ENCODE results near the gene FIGN. TPM values are rescaled to one million over a fixed set of nuclear protein-coding genes. Genes with fewer than 3 reads are reported as not detected.

Gene FIGN
- total RNA-seq, 1 experiment from 2014 or later: 14.6 TPM

DNA sequence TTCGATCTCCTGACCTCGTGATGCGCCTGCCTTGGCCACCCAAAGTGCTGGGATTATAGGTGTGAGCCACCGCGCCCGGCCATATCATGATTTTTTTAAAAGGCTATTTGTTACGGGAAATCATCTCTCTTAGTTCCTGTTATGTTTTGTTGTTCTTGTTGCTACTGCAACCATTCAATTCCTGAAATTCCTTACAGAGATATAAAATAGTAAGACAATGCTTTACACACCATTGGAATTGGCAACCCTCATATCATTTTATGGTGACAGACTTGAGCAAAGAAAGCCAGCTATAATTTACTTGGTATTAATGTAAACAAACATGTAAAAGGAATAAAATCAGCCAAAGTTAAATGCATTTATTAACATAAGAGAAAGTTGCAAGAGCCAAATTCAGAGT, 163.0 kb downstream of the FIGN start:
- Histone ChIP-seq H3K27me3 (ENCODE audit: insufficient read depth, low read length) (no peaks in the 10 kb centered on the region), H3K9me3 (ENCODE audit: control insufficient read depth, low read depth, low read length) (no peaks in the 10 kb centered on the region), H3K9ac (ENCODE audit: extremely low read depth, insufficient read length, low read length) (no peak overlapping the region), H2BK20ac (ENCODE audit: low read depth, low read length, poor library complexity, severe bottlenecking) (no peak overlapping the region), H4K91ac (ENCODE audit: insufficient read length, low read depth, low read length) (no peak overlapping the region), H3T11ph (ENCODE audit: low read length) (no peak overlapping the region), H3K79me2 (ENCODE audit: insufficient read depth, low read length) (no peaks in the 10 kb centered on the region), H3K18ac (ENCODE audit: insufficient read length, low read depth, low read length) (no peak overlapping the region), H2BK12ac (ENCODE audit: insufficient read length, low read depth, low read length) (no peak overlapping the region), H2BK120ac (ENCODE audit: low read depth, low read length, poor library complexity, severe bottlenecking) (no peak overlapping the region), H4K8ac (replicated peaks; ENCODE audit: insufficient read length, low read depth, low read length) (no peak overlapping the region), H3K27ac (ENCODE audit: insufficient read length, low read depth, low read length) (no peak overlapping the region), H3K23me2 (ENCODE audit: insufficient read length, low read depth, low read length, poor library complexity, severe bottlenecking) (no peaks in the 10 kb centered on the region), H4K5ac (ENCODE audit: insufficient read length, low read depth, low read length) (no peak overlapping the region), H2BK15ac (ENCODE audit: low read depth, low read length) (no peak overlapping the region), H3K14ac (ENCODE audit: insufficient read depth, low read length) (no peak overlapping the region), H3K4ac (ENCODE audit: low read depth, low read length) (no peak overlapping the region), H3K56ac (ENCODE audit: insufficient read length, low read depth, low read length) (no peak overlapping the region), H3K79me1 (ENCODE audit: insufficient read depth, low read depth, low read length, poor library complexity, severe bottlenecking) (no peaks in the 10 kb centered on the region), H2AFZ (ENCODE audit: low read length) (no peak overlapping the region), H3K4me1 (ENCODE audit: insufficient read depth, low read length) (no peaks in the 10 kb centered on the region), H2BK5ac (ENCODE audit: insufficient read length, low read length) (no peak overlapping the region), H3K4me2 (ENCODE audit: insufficient read depth, insufficient read length, low read length) (no peak overlapping the region), H3K23ac (ENCODE audit: insufficient read length, low read depth, low read length) (no peak overlapping the region), H2AK5ac (ENCODE audit: insufficient read length, low read length) (no peak overlapping the region), H4K20me1 (ENCODE audit: control insufficient read depth, insufficient read depth, insufficient read length) (no peaks in the 10 kb centered on the region)
- Mint-ChIP-seq H3K4me3 (no peak overlapping the region), H3K27ac (no peak overlapping the region), H3K36me3 (ENCODE audit: insufficient read depth in 1 of 3, low read depth in 3 of 3) (no peaks in the 10 kb centered on the region), H3K27me3 (ENCODE audit: low read depth) (no peaks in the 10 kb centered on the region), H3K9me3 (no peaks in the 10 kb centered on the region), H3K4me1 (no peaks in the 10 kb centered on the region)
- DNase-seq: no peak
- WGBS (ENCODE audit: extremely low coverage, insufficient read length, low lambda C conversion rate): no CpG with 5 or more reads among the region's 7 CpGs
- TF ChIP-seq, protein P1, sequence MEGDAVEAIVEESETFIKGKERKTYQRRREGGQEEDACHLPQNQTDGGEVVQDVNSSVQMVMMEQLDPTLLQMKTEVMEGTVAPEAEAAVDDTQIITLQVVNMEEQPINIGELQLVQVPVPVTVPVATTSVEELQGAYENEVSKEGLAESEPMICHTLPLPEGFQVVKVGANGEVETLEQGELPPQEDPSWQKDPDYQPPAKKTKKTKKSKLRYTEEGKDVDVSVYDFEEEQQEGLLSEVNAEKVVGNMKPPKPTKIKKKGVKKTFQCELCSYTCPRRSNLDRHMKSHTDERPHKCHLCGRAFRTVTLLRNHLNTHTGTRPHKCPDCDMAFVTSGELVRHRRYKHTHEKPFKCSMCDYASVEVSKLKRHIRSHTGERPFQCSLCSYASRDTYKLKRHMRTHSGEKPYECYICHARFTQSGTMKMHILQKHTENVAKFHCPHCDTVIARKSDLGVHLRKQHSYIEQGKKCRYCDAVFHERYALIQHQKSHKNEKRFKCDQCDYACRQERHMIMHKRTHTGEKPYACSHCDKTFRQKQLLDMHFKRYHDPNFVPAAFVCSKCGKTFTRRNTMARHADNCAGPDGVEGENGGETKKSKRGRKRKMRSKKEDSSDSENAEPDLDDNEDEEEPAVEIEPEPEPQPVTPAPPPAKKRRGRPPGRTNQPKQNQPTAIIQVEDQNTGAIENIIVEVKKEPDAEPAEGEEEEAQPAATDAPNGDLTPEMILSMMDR (conservative IDR thresholded peaks at IDR 0.05): no peak

Measured in H9 (cell line).